ENCODE results near the gene MRPS27. TPM values are rescaled to one million over a fixed set of nuclear protein-coding genes. Genes with fewer than 3 reads are reported as not detected.

The MRPS27 gene
- total and polyA plus RNA-seq, 9 of the 15 experiments (the other 6 are each of a cell fraction or from before 2014, with no cell fraction given), result 73.6 to 144 (median 106) TPM

DNA sequence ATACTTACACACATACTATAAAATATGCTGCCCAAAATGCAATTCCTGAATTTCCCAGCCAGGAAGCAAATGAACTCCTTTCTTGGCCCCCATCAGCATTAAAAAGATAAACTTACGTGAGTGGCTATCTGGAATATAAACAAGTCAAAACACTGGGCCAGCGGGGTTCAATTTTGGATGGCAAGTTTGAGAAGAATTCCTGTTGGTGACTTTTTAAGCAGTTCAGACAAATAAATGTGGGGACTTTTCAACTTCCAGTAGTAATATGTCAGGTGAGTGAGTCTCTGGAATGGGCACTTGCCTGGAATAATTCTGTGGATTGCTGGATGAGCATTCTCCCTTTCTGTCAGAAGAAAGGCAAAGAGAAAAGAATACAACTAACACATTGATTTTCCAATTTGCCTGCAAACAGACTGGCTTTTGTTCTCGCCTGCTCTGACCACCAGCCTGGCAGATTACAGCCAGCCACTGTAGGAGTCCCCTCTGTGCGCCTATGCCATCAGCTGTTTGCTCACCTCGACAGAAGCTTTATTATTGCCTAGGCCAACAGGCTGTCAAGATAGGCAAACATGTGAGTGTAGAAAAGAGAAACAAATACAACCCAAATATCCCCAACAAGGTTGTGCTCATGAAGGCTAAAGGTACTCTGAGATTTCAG lies 78.6 kb downstream of the MRPS27 start:
- Histone ChIP-seq H3K9me3 (replicated peaks; ENCODE audit: control insufficient read depth, insufficient read depth, low read depth, low read length) (no peaks in the 10 kb centered on the region), H3K27me3 (ENCODE audit: control insufficient read depth in 2 of 2, insufficient read depth in 2 of 2, low read length in 2 of 2) (no peaks in the 10 kb centered on the region), H4K20me1 (replicated peaks; ENCODE audit: control insufficient read depth, insufficient read depth, low read length) (no peaks in the 10 kb centered on the region), H3K27ac (ENCODE audit: extremely low read depth, low read depth, low read length) (no peak overlapping the region), H3K36me3 (ENCODE audit: control insufficient read depth, insufficient read depth, low read length) (peaks cover 29% of the 10 kb centered on the region), H3K4me3 (no peak overlapping the region), H3K4me2 (ENCODE audit: insufficient read depth, low read length) (no peak overlapping the region), H2AFZ (ENCODE audit: low read depth, low read length) (no peak overlapping the region), H3K4me1 (replicated peaks in 1 of 2; ENCODE audit: control insufficient read depth in 2 of 2, insufficient read depth in 2 of 2, low read length in 2 of 2) (peaks cover 11 to 52% of the 10 kb centered on the region in 2 experiments), H3K9ac (ENCODE audit: insufficient read depth in 1 of 2, low read depth in 2 of 2, low read length in 2 of 2) (no peak overlapping the region), H3K9me1 (ENCODE audit: control insufficient read depth, insufficient read depth, low read length) (no peaks in the 10 kb centered on the region), H3K79me2 (ENCODE audit: control insufficient read depth, insufficient read depth, low read length) (peaks cover 65% of the 10 kb centered on the region)
- no peak for ATAC-seq
- no TSS peak for BruUV-seq (replicated peaks)
- POLR2A ChIA-PET, result interaction anchor here (1.0 kb wide), 1 partner anchor 24 kb away, joined by 3 read pairs; no protein-coding TSS in a partner anchor
- WGBS (ENCODE audit: insufficient coverage, low coverage, missing lambda C conversion rate), result 74% methylated on average over 5 of the region's 5 CpGs
- intact Hi-C loops (cut with micrococcal nuclease), result no loop called here
- TF ChIP-seq SIRT6 (IDR thresholded peaks at IDR 0.05; ENCODE audit: low read depth, low read length) (no peak), MIER1 (IDR thresholded peaks at IDR 0.05; ENCODE audit: low read depth) (no peak), SMARCA5 (IDR thresholded peaks at IDR 0.05) (no peak)
- CTCF ChIA-PET (ENCODE audit: low intra/inter-chr PET ratio), result no interaction called here
- FAIRE-seq, result no peak
- in situ Hi-C loops (cut with MboI), result no loop called here
- DNase-seq (ENCODE audit: extremely low read depth in 1 of 4, low spot score in 3 of 4), result no peak

- no peak overlapping the region for H3K9ac ChIP-seq (ENCODE audit: insufficient read depth in 1 of 2, low read depth in 2 of 2, low read length in 2 of 2)
- H3K9me1 ChIP-seq (ENCODE audit: control insufficient read depth, insufficient read depth, low read length), result no peaks in the 10 kb centered on the region
- no peak overlapping the region for H2AFZ ChIP-seq (ENCODE audit: low read depth, low read length)
- ChIA-PET CTCF (ENCODE audit: low intra/inter-chr PET ratio) (no interaction called here), POLR2A (interaction anchor here (1.0 to 1.6 kb wide), 3 partner anchors 9 to 81 kb away, joined by 3 to 5 read pairs (median 4); partner anchors contain the start of genes MRPS27 and PTCD2)
- WGBS (ENCODE audit: insufficient coverage, low coverage, missing lambda C conversion rate), result 83% methylated on average over 5 of the region's 5 CpGs
- no peak overlapping the region for H3K4me2 ChIP-seq (ENCODE audit: insufficient read depth, low read length)
- no peak overlapping the region for H3K4me3 ChIP-seq
- H3K4me1 ChIP-seq (replicated peaks in 1 of 2; ENCODE audit: control insufficient read depth in 2 of 2, insufficient read depth in 2 of 2, low read length in 2 of 2), result peaks cover 0 to 46% of the 10 kb centered on the region in 2 experiments; a peak in 3 of 5 replicates
- H3K27ac ChIP-seq (ENCODE audit: extremely low read depth, low read depth, low read length), result no peak overlapping the region
- peaks cover 54% of the 10 kb centered on the region for H3K79me2 ChIP-seq (ENCODE audit: control insufficient read depth, insufficient read depth, low read length)
- H3K9me3 ChIP-seq (replicated peaks; ENCODE audit: control insufficient read depth, insufficient read depth, low read depth, low read length), result no peaks in the 10 kb centered on the region
- intact Hi-C loops (cut with micrococcal nuclease) (no loop called here), in situ Hi-C loops (cut with MboI) (no loop called here)
- peaks cover 44% of the 10 kb centered on the region for H3K36me3 ChIP-seq (ENCODE audit: control insufficient read depth, insufficient read depth, low read length)
- DNase-seq (ENCODE audit: extremely low read depth in 1 of 4, low spot score in 3 of 4) (no peak), FAIRE-seq (no peak), ATAC-seq (no peak)
- H3K27me3 ChIP-seq (ENCODE audit: control insufficient read depth in 2 of 2, insufficient read depth in 2 of 2, low read length in 2 of 2), result no peaks in the 10 kb centered on the region
- no peaks in the 10 kb centered on the region for H4K20me1 ChIP-seq (replicated peaks; ENCODE audit: control insufficient read depth, insufficient read depth, low read length)
- BruUV-seq (replicated peaks), result no TSS peak
- no peak for TF ChIP-seq JUN (IDR thresholded peaks at IDR 0.05; ENCODE audit: borderline replicate concordance, low read depth, low read length)
- no peak for TF ChIP-seq JUN (CRISPR knock-in tag; IDR thresholded peaks at IDR 0.05; ENCODE audit: borderline replicate concordance)
- no peak for TF ChIP-seq STAT5B (CRISPR knock-in tag; IDR thresholded peaks at IDR 0.05)
- TF ChIP-seq SFPQ (IDR thresholded peaks at IDR 0.05; ENCODE audit: low read depth, low read length), result no peak
- TF ChIP-seq MYBL2 (IDR thresholded peaks at IDR 0.05; ENCODE audit: low read depth), result no peak
- no peak for TF ChIP-seq MYBL2 (CRISPR knock-in tag; IDR thresholded peaks at IDR 0.05; ENCODE audit: borderline replicate concordance)
- TF ChIP-seq NFATC3 (IDR thresholded peaks at IDR 0.05), result no peak
- TF ChIP-seq E2F4 (CRISPR knock-in tag; IDR thresholded peaks at IDR 0.05; ENCODE audit: low read depth), result no peak
- TF ChIP-seq NFYB (IDR thresholded peaks at IDR 0.05; ENCODE audit: extremely low read depth, insufficient read length), result no peak
Observed at GRCh38 chr5:72238712-72239445, 81.2 kb downstream of the MRPS27 start.
